Progenitor cell of endocrine pancreas (in vitro differentiated cells): ENCODE measurements around the gene ERG28. TPM values are rescaled to one million over a fixed set of nuclear protein-coding genes. Genes with fewer than 3 reads are reported as not detected.
"Not testable (repeated sequence)": the region's sequence is repeated elsewhere in the genome, so short reads cannot be mapped to it uniquely, and the experiment has no call there.

Experiments
- DNase-seq: peaks from one replicate; pipeline ENCODE4 v3.0.0; 2021; ENCODE audit warnings: low spot score; ENCODE audit not compliant: unreplicated experiment
- H3K27ac Mint-ChIP-seq: 2 replicates; pipeline ENCODE4 v1.8.0; 2021; ENCODE audit warnings: mild to moderate bottlenecking, moderate library complexity, mixed read lengths
- H3K27me3 Mint-ChIP-seq: 2 replicates; pipeline ENCODE4 v1.8.0; 2021; ENCODE audit warnings: mixed read lengths
- H3K36me3 Mint-ChIP-seq: 2 replicates; pipeline ENCODE4 v1.8.0; 2022; ENCODE audit warnings: mixed read lengths; ENCODE audit not compliant: insufficient read depth
- H3K4me1 Mint-ChIP-seq: 2 replicates; pipeline ENCODE4 v1.8.0; 2021; ENCODE audit warnings: low read depth, mixed read lengths
- H3K4me3 Mint-ChIP-seq: 2 replicates; pipeline ENCODE4 v1.8.0; 2021; ENCODE audit warnings: low read depth, mild to moderate bottlenecking, moderate library complexity, mixed read lengths
- H3K9me3 Mint-ChIP-seq: 2 replicates; pipeline ENCODE4 v1.8.0; 2021; ENCODE audit warnings: low read depth, mixed read lengths
- total RNA-seq: library from RNA; stranded (reverse); gene quantifications from 2 replicates; pipeline ENCODE4 v1.2.1, GENCODE V29; 2021
- TF ChIP-seq, protein P1 (sequence below): fragments of 200-600 bp; sonication (generic); IDR thresholded peaks from one replicate; pipeline ENCODE4 v1.5.0; 2021; ENCODE audit warnings: antibody characterized with exemption, mild to moderate bottlenecking; ENCODE audit not compliant: unreplicated experiment

ERG28 gene
- total RNA-seq, 1 donor from 2014 or later: 27.8 TPM

DNA sequence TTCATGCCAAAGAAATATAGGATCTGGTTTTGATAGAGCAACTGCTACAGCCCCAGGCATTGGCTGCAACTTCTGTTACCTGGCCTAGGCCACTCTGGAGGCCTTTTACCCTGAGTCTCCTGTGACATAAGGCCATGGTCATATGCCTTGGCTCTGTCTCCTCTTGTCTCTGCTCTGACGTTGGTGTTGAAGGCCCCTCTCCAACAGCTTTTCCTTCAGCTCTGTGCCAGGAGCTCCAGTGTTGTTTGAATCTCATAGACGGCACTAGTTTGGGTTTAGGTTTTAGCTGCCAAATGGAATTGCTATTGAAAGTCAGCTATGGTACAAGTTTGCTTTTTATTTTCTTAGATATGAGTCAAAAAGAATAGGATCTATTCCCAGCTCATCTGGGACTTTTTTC lies 41.4 kb upstream of the ERG28 start:
- TF ChIP-seq, protein P1, sequence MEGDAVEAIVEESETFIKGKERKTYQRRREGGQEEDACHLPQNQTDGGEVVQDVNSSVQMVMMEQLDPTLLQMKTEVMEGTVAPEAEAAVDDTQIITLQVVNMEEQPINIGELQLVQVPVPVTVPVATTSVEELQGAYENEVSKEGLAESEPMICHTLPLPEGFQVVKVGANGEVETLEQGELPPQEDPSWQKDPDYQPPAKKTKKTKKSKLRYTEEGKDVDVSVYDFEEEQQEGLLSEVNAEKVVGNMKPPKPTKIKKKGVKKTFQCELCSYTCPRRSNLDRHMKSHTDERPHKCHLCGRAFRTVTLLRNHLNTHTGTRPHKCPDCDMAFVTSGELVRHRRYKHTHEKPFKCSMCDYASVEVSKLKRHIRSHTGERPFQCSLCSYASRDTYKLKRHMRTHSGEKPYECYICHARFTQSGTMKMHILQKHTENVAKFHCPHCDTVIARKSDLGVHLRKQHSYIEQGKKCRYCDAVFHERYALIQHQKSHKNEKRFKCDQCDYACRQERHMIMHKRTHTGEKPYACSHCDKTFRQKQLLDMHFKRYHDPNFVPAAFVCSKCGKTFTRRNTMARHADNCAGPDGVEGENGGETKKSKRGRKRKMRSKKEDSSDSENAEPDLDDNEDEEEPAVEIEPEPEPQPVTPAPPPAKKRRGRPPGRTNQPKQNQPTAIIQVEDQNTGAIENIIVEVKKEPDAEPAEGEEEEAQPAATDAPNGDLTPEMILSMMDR: no peak
- no peak overlapping the region for H3K27ac Mint-ChIP-seq
- DNase-seq: no peak
- H3K36me3 Mint-ChIP-seq: peaks cover 12% of the 10 kb centered on the region
- no peaks in the 10 kb centered on the region for H3K27me3 Mint-ChIP-seq
- H3K4me1 Mint-ChIP-seq: no peaks in the 10 kb centered on the region
- H3K9me3 Mint-ChIP-seq: no peaks in the 10 kb centered on the region
- no peak overlapping the region for H3K4me3 Mint-ChIP-seq

DNA sequence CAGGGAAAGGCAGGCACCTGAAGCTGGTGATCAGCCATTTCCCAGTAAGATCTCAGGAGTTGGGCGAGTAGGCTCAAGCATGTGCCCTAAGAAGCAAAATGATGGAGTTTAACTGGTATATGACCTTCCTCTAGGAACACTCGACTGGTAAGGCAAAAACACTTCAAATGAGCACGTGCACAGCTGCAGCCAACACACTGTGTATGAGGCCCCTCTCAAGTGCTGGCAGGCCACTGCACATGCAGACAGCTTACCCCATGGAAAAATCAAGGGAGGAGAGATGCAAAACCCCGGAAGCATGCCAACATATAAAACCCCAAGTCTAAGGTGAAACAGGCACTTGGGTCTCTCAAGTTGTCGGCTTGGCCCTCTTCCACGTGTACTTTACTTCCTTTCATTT lies 39.6 kb upstream of the ERG28 start:
- TF ChIP-seq, protein P1: no peak
- no peak for DNase-seq
- no peaks in the 10 kb centered on the region for H3K9me3 Mint-ChIP-seq
- H3K27me3 Mint-ChIP-seq: no peaks in the 10 kb centered on the region
- peaks cover 20% of the 10 kb centered on the region for H3K36me3 Mint-ChIP-seq
- no peaks in the 10 kb centered on the region for H3K4me1 Mint-ChIP-seq
- H3K4me3 Mint-ChIP-seq: no peak overlapping the region
- no peak overlapping the region for H3K27ac Mint-ChIP-seq

DNA sequence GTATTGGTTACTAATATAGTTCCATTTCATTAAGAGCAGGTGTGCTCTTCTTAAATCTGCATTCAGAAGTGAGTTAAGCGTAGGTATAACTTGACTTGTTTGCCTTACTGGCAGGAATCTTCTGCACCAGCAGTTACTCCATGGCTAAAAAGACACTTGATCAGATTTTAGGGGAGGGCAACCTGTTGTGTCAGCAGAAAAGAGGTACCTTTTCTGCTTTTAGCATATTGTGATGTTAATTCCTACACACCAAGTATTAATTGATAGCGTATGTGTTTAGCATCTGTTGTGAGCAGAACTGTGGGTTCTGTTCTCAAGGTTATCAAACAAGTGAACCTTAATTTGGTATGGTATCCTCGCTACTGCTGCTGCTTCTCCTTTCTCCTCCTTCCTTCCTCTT lies 38.7 kb upstream of the ERG28 start:
- no peak overlapping the region for H3K4me3 Mint-ChIP-seq
- no peak overlapping the region for H3K27ac Mint-ChIP-seq
- peaks cover 4% of the 10 kb centered on the region for H3K9me3 Mint-ChIP-seq
- H3K27me3 Mint-ChIP-seq: no peaks in the 10 kb centered on the region
- no peaks in the 10 kb centered on the region for H3K4me1 Mint-ChIP-seq
- H3K36me3 Mint-ChIP-seq: peaks cover 29% of the 10 kb centered on the region
- TF ChIP-seq, protein P1: no peak
- DNase-seq: no peak

DNA sequence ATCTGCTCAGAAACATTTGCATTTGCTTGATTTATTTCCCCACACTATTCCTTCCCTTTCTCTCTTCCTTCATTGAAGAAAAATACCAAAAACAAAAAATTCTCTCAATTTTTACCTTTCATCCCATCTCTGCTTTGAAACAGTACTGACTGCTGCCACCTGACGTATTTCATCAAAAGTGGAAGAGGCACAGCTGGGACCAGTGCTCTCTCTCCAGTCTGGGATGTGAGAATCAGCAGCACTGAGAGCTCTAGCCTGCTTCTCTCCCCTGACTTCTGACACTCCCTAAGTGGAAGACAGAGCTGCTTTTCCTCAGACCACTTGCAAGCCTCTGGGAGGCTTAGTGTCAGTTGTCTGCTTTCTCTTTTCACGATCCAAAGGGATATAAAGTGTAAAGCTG lies 37.2 kb upstream of the ERG28 start:
- Mint-ChIP-seq H3K4me3 (no peak overlapping the region), H3K9me3 (peaks cover 8% of the 10 kb centered on the region), H3K4me1 (no peaks in the 10 kb centered on the region), H3K36me3 (peaks cover 41% of the 10 kb centered on the region), H3K27ac (no peak overlapping the region), H3K27me3 (no peaks in the 10 kb centered on the region)
- no peak for DNase-seq
- TF ChIP-seq, protein P1: no peak

DNA sequence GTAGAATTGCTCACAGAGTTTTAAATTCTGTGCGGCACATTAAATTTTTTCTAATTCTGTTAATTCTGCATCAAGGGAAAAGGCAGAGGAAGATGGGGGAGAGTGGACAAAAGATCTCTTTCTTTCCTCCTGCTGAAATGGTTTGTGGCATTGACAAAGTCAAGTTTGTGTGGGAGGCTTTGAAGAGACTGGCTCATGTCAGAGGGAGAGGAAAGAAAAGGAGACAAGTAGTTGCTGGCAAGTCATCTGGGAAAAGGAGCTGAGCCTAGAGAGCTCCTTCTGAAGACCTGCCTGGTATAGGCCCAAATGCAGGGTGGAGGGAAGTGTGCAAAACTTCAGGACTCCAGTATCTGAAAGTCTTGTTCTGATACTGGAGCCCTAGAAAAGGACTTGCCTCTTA lies 36.7 kb upstream of the ERG28 start:
- no peaks in the 10 kb centered on the region for H3K4me1 Mint-ChIP-seq
- no peaks in the 10 kb centered on the region for H3K27me3 Mint-ChIP-seq
- no peak overlapping the region for H3K27ac Mint-ChIP-seq
- no peak overlapping the region for H3K4me3 Mint-ChIP-seq
- H3K9me3 Mint-ChIP-seq: peaks cover 8% of the 10 kb centered on the region
- TF ChIP-seq, protein P1: no peak
- H3K36me3 Mint-ChIP-seq: peaks cover 45% of the 10 kb centered on the region
- no peak for DNase-seq

DNA sequence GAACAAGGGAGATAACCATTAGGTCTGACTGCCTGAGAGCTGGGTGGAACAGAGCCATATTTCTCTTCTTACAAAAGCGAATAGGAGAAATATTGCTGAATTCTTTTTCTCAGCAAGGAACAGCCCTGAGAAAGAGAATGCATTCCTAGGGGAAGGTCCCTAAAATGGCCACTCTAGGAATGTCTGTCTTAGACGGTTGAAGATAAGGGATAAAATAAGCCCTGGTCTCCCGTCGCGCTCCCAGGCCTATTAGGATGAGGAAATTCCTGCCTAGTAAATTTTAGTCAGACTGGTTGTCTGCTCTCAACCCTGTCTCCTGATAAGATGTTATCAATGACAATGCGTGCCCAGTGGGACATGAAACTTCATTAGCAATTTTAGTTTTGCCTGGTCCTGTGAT lies 34.3 kb upstream of the ERG28 start:
- H3K27ac Mint-ChIP-seq, H3K9me3 Mint-ChIP-seq, H3K4me1 Mint-ChIP-seq, H3K4me3 Mint-ChIP-seq, DNase-seq, H3K27me3 Mint-ChIP-seq: not testable (repeated sequence)
- peaks cover 51% of the 10 kb centered on the region for H3K36me3 Mint-ChIP-seq
